ENCODE data around the gene DUSP9.
"Not testable (repeated sequence)": the region's sequence is repeated elsewhere in the genome, so short reads cannot be mapped to it uniquely, and the experiment has no call there.

Gene DUSP9

DNA sequence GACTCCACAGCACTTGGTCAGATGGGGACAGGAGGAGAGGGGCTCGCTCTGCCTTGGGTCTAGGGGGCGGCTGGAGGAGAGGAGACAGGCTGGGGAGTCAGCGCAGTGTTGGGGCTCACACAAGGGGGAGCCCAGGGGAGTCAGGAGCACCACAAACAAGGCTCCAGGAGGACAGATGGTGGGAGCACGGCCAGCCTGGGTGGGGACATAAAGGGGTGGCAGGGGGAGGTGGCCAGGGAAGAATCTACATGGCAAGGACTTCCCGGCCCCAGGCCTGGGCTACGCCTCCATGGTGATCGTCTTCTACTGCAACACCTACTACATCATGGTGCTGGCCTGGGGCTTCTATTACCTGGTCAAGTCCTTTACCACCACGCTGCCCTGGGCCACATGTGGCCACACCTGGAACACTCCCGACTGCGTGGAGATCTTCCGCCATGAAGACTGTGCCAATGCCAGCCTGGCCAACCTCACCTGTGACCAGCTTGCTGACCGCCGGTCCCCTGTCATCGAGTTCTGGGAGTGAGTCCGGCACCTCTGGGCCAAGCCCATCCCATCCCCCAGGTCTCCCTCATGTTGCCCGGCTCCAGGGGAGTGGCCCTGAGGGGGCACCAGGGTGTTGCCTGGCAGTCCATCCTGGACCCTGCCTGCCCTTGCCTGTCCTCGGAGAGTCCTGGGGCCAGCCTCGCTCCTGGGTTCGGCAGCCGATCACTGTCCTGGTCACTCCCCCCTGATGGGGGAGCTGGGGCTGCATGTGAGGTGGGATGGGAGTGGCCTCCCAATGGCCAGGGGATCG is 44.2 kb downstream of the DUSP9 start:
- not testable (repeated sequence) for H3K36me3 ChIP-seq (ENCODE audit: control insufficient read depth, insufficient read depth, low read length); H3K27ac ChIP-seq (ENCODE audit: low read depth, low read length); H3K27me3 ChIP-seq (ENCODE audit: control insufficient read depth, insufficient read depth, low read length); H3K9ac ChIP-seq (ENCODE audit: low read length); H3K4me3 ChIP-seq (ENCODE audit: low read length); H3K4me1 ChIP-seq (ENCODE audit: control insufficient read depth, insufficient read depth, low read length)

DNA sequence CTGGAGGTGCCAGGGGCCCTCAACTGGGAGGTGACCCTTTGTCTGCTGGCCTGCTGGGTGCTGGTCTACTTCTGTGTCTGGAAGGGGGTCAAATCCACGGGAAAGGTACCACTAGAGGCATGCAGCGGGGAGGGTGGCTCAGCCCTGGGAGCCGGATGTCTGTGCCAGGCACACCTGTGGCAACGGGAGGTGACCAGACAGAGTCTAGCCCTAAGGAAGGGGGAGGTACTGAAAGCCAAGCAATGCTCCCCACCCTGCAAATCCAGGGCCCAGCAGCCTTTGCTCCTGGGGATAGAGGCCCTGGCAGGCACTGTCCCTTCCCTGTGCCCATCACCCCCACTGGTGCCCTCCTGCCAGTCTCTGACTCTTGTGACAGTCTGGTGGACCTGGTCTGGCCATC is 45.0 kb downstream of the DUSP9 start:
- Histone ChIP-seq H3K27ac (ENCODE audit: low read depth, low read length) (no peak overlapping the region), H3K9ac (ENCODE audit: low read length) (no peak overlapping the region), H3K27me3 (ENCODE audit: control insufficient read depth, insufficient read depth, low read length) (no peaks in the 10 kb centered on the region), H3K4me1 (ENCODE audit: control insufficient read depth, insufficient read depth, low read length) (peaks cover 3% of the 10 kb centered on the region), H3K4me3 (ENCODE audit: low read length) (no peak overlapping the region), H3K36me3 (ENCODE audit: control insufficient read depth, insufficient read depth, low read length) (no peaks in the 10 kb centered on the region)

DNA sequence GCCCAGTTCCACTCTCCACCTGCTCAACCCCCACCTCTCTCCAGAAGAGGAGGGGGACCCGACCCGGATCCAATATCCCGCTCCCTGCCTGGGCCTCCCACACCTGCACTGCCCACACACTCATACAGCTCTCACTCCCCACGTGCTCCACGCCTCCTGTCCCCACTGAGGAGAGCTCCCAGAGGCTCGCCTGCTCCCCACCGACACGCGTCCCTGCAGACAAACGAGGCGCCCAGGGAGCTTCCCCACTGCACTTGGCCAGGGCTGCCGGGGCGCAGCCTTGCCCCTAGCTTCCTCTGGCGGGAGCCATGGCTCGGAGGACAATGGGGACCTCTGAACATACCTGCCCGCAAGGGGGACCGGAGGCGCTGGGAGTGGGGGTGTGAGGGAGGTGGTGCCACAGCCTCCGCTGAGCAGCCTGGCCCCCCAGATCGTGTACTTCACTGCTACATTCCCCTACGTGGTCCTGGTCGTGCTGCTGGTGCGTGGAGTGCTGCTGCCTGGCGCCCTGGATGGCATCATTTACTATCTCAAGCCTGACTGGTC is 45.7 kb downstream of the DUSP9 start:
- Histone ChIP-seq H3K27ac (ENCODE audit: low read depth, low read length) (no peak overlapping the region), H3K4me3 (ENCODE audit: low read length) (no peak overlapping the region), H3K4me1 (ENCODE audit: control insufficient read depth, insufficient read depth, low read length) (peaks cover 3% of the 10 kb centered on the region), H3K36me3 (ENCODE audit: control insufficient read depth, insufficient read depth, low read length) (no peaks in the 10 kb centered on the region), H3K9ac (ENCODE audit: low read length) (no peak overlapping the region), H3K27me3 (ENCODE audit: control insufficient read depth, insufficient read depth, low read length) (no peaks in the 10 kb centered on the region)

DNA sequence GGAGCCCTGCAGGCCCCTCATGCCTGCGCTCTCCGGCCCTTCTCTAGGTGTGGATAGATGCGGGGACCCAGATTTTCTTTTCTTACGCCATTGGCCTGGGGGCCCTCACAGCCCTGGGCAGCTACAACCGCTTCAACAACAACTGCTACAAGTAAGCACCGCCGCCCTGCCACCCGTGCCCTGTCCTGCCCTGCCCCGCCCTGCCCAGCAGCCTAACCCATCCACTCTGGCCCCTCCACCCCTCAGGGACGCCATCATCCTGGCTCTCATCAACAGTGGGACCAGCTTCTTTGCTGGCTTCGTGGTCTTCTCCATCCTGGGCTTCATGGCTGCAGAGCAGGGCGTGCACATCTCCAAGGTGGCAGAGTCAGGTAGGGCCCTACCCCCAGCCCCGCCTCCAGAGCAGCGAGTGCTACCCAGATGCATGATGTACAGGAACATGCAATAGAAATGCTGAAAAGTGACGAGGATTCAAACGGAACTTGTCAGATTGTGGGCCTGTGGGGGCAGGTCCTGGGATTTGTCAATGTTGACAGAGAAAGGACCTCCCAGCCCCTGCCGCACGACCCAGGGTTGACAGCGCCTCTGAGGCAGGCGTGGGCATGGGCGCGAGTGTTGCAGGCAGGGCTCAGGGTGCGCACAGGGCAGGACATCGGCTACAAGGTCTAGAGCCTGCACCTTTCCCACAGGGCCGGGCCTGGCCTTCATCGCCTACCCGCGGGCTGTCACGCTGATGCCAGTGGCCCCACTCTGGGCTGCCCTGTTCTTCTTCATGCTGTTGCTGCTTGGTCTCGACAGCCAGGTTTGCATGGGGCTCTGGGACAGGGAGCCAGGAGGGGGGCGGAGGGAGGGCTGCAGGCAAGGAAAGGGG is 46.4 kb downstream of the DUSP9 start:
- H3K4me3 ChIP-seq (ENCODE audit: low read length): no peak overlapping the region
- H3K27me3 ChIP-seq (ENCODE audit: control insufficient read depth, insufficient read depth, low read length): no peaks in the 10 kb centered on the region
- peaks cover 3% of the 10 kb centered on the region for H3K4me1 ChIP-seq (ENCODE audit: control insufficient read depth, insufficient read depth, low read length)
- H3K27ac ChIP-seq (ENCODE audit: low read depth, low read length): peak overlapping the region; percentile 51
- H3K36me3 ChIP-seq (ENCODE audit: control insufficient read depth, insufficient read depth, low read length): no peaks in the 10 kb centered on the region
- H3K9ac ChIP-seq (ENCODE audit: low read length): no peak overlapping the region

DNA sequence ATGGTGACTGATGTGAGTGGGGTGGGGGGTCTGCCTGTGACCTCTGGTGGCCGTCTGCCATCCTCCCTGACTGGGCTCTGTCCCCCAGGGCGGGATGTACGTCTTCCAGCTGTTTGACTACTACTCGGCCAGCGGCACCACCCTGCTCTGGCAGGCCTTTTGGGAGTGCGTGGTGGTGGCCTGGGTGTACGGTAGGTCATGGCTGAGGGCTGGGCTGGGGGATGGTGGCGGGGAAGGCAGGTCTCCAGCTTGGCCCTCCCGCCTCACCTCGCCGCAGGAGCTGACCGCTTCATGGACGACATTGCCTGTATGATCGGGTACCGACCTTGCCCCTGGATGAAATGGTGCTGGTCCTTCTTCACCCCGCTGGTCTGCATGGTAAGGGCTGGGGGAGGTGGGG is 47.3 kb downstream of the DUSP9 start:
- H3K27me3 ChIP-seq (ENCODE audit: control insufficient read depth, insufficient read depth, low read length); H3K36me3 ChIP-seq (ENCODE audit: control insufficient read depth, insufficient read depth, low read length); H3K4me3 ChIP-seq (ENCODE audit: low read length); H3K9ac ChIP-seq (ENCODE audit: low read length); H3K4me1 ChIP-seq (ENCODE audit: control insufficient read depth, insufficient read depth, low read length); H3K27ac ChIP-seq (ENCODE audit: low read depth, low read length): not testable (repeated sequence)

DNA sequence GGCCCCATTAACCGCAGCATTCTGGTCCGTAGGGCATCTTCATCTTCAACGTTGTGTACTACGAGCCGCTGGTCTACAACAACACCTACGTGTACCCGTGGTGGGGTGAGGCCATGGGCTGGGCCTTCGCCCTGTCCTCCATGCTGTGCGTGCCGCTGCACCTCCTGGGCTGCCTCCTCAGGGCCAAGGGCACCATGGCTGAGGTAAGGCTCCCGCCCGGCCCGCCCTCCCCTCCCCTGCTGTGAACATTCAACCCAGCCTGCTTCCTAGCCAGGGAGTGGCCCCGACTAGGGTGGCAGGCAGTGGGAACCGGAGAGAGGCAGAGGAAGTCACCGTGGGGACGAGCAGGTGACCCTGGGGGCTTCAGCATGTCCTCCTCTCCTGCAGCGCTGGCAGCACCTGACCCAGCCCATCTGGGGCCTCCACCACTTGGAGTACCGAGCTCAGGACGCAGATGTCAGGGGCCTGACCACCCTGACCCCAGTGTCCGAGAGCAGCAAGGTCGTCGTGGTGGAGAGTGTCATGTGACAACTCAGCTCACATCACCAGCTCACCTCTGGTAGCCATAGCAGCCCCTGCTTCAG is 47.8 kb downstream of the DUSP9 start:
- Histone ChIP-seq H3K4me1 (ENCODE audit: control insufficient read depth, insufficient read depth, low read length) (peaks cover 2% of the 10 kb centered on the region), H3K27me3 (ENCODE audit: control insufficient read depth, insufficient read depth, low read length) (no peaks in the 10 kb centered on the region), H3K36me3 (ENCODE audit: control insufficient read depth, insufficient read depth, low read length) (no peaks in the 10 kb centered on the region), H3K9ac (ENCODE audit: low read length) (no peak overlapping the region), H3K27ac (ENCODE audit: low read depth, low read length) (no peak overlapping the region), H3K4me3 (ENCODE audit: low read length) (no peak overlapping the region)

DNA sequence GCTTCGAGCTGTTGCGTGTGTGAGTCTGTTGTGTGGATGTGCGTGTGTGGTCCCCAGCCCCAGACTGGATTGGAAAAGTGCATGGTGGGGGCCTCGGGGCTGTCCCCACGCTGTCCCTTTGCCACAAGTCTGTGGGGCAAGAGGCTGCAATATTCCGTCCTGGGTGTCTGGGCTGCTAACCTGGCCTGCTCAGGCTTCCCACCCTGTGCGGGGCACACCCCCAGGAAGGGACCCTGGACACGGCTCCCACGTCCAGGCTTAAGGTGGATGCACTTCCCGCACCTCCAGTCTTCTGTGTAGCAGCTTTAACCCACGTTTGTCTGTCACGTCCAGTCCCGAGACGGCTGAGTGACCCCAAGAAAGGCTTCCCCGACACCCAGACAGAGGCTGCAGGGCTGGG is 49.1 kb downstream of the DUSP9 start:
- Histone ChIP-seq H3K9ac (ENCODE audit: low read length) (no peak overlapping the region), H3K4me1 (ENCODE audit: control insufficient read depth, insufficient read depth, low read length) (peaks cover 4% of the 10 kb centered on the region), H3K27ac (ENCODE audit: low read depth, low read length) (no peak overlapping the region), H3K4me3 (ENCODE audit: low read length) (no peak overlapping the region), H3K27me3 (ENCODE audit: control insufficient read depth, insufficient read depth, low read length) (no peaks in the 10 kb centered on the region), H3K36me3 (ENCODE audit: control insufficient read depth, insufficient read depth, low read length) (no peaks in the 10 kb centered on the region)

DNA sequence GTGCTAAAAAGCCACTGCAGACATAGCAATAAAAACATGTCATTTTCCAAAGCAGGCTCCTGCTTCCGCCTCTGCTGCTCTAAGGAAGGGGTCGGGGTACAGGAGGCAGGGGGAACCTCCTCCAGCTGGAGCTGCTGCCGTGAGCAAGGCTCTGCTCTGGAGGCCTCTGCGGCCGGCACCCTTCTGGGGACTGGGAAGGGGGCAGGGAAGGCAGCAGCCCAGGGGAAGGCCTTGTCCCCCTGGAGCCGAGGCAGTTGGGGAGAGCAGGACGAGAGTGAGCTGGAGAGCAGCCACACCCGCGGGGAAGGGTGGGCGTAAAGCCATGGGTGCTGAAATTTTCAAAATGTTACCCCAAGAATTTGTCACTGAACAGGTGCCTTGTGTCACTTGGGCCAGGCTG is 49.5 kb downstream of the DUSP9 start:
- not testable (repeated sequence) for H3K4me3 ChIP-seq (ENCODE audit: low read length); H3K27me3 ChIP-seq (ENCODE audit: control insufficient read depth, insufficient read depth, low read length); H3K36me3 ChIP-seq (ENCODE audit: control insufficient read depth, insufficient read depth, low read length); H3K9ac ChIP-seq (ENCODE audit: low read length); H3K4me1 ChIP-seq (ENCODE audit: control insufficient read depth, insufficient read depth, low read length); H3K27ac ChIP-seq (ENCODE audit: low read depth, low read length)

DNA sequence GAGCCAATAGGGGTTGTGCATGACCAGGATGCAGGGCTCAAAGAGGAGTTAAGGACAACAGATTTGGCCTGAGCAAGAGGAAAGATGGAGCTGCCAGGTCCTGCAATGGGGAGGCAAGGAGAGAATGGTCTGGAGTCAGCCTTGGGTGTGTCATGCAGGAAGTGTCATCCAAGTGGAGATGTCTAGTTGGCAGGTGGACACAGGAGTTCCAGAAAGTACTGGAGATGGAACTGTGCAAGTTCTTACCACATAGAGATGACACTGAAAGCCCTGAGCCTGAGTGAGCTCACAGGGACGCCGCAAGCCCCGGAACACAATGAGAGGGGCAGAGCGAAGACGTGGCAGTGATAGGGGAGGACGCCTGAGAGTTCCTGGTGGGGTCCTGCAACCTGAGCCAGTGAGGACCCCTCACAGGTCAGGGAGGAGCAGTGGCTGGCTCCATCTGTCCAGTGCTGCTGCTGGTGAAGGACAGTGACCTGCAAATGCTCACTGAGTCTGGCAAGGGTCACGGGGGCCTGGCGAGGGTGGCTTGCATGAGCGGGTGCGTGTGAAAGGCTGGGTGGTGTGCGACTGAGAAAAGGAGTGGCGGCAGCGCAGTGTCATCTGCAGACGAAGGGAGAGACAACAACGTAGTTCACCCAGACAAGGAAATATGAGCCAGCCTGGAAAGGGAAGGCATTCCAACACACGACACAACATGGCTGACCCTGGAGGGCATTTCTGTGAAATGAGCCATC is 50.2 kb downstream of the DUSP9 start:
- not testable (repeated sequence) for H3K4me1 ChIP-seq (ENCODE audit: control insufficient read depth, insufficient read depth, low read length)

DNA sequence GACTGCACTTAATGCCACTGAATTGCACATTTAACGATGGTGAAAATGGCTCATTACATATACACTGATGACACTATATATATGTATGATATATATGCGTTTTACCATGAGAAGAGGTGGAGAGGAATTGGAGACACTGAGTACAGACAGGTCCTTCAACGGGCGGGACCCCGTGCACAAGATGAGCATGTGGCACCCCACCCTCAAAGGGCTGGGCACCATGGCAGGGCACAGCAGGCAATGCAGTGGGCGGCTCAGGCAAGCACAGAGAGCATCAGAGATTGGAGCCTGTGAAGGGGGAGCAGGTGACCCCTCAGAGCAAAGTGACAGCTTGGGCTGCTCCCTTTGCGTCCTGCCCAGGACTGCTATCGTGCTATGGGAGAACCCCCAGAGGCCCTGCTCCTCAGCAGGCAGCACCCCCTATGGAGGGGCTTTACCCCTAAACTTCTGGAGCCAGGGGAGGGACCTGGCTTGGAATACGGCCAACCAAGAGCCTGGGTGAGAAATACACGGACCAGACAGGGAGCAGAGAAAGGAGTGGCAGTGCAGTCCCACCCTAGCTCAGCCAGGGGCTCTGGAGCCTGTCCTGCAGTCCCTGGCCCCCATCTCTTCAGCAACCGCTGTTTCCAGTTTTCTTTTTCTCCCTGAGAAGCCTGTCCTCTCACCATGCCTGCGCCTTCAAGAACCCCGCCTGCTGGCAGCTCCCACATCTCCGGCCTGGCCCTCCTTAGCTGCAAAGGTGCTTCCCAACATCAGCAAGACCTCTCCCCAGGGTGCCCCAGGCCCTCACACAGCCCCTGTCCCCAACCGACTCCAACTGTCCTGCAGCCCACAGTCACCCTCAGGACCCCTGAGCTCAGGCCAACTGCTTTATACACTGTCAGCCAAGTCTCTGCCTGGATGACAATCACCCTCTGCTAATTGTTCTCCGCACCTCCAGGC is 51.2 kb downstream of the DUSP9 start:
- peaks cover 4% of the 10 kb centered on the region for H3K4me1 ChIP-seq (ENCODE audit: control insufficient read depth, insufficient read depth, low read length)
- no peaks in the 10 kb centered on the region for H3K27me3 ChIP-seq (ENCODE audit: control insufficient read depth, insufficient read depth, low read length)
- H3K4me3 ChIP-seq (ENCODE audit: low read length): peak overlapping the region; percentile 15
- H3K27ac ChIP-seq (ENCODE audit: low read depth, low read length): no peak overlapping the region
- H3K9ac ChIP-seq (ENCODE audit: low read length): no peak overlapping the region
- H3K36me3 ChIP-seq (ENCODE audit: control insufficient read depth, insufficient read depth, low read length): peaks cover 4% of the 10 kb centered on the region

More for the DNA sequence above, 50.2 kb downstream of the DUSP9 start:
- H3K4me3 ChIP-seq (ENCODE audit: low read length); H3K27ac ChIP-seq (ENCODE audit: low read depth, low read length); H3K9ac ChIP-seq (ENCODE audit: low read length); H3K27me3 ChIP-seq (ENCODE audit: control insufficient read depth, insufficient read depth, low read length); H3K36me3 ChIP-seq (ENCODE audit: control insufficient read depth, insufficient read depth, low read length): not testable (repeated sequence)

DNA sequence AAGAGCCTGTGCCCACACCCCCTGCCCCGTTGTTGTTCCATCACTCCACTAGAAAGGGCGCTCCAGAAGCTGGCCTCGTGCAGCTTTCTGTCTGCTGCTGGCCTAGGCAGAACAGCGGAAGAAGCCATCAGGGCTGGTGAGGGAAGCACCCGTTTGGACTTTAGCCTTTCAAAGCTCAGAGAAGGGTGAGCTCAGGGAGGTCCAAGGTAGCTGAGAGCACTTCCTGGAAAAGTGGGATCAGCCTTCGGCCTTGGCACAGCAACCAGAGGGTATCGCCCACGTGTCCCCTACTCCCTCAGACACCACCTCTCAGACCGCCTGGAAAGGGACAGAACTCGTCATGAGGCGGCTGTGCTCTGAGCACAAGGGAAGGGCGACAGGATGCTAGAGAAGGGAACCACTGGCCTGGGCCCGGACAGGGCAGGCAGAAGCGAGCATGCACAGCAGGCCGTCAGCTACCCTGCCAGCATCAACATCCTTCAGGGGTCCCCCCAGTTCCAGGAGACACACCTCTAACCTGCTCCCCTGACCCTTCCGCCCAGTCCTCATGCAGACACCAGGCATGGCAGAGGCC is 52.3 kb downstream of the DUSP9 start:
- not testable (repeated sequence) for H3K27me3 ChIP-seq (ENCODE audit: control insufficient read depth, insufficient read depth, low read length); H3K36me3 ChIP-seq (ENCODE audit: control insufficient read depth, insufficient read depth, low read length); H3K4me1 ChIP-seq (ENCODE audit: control insufficient read depth, insufficient read depth, low read length); H3K4me3 ChIP-seq (ENCODE audit: low read length); H3K9ac ChIP-seq (ENCODE audit: low read length)
- peak overlapping the region; percentile 81 for H3K27ac ChIP-seq (ENCODE audit: low read depth, low read length)

Data from rectal smooth muscle tissue (tissue), 1 donor.